Right cardiac atrium (tissue), 5 donors: ENCODE measurements around the gene CTNNA3. TPM values are rescaled to one million over a fixed set of nuclear protein-coding genes. Genes with fewer than 3 reads are reported as not detected.

Experiments
- ATAC-seq, 2 donors: fragments of 200-7000 bp; cut with Tn5 transposase; one replicate each; pipeline versions ENCODE4 v1.8.0 to v1.9.1; 2020; ENCODE audit warnings: moderate library complexity in 2 of 2, mild to moderate bottlenecking in 1 of 2
- DNase-seq, 3 donors: peaks; one replicate each; pipeline ENCODE4 v3.0.0-alpha.2; 2020
- H3K27ac ChIP-seq: one replicate; pipeline ENCODE4 v1.5.1; 2013; ENCODE audit warnings: mild to moderate bottlenecking, low read length, control low read depth, moderate library complexity
- H3K27me3 ChIP-seq: one replicate; pipeline ENCODE4 v1.6.1; 2013; ENCODE audit not compliant: control insufficient read depth, insufficient read depth
- H3K4me1 ChIP-seq: one replicate; pipeline ENCODE4 v1.6.1; 2013; ENCODE audit warnings: low read length; ENCODE audit not compliant: control insufficient read depth, insufficient read depth
- H3K4me3 ChIP-seq: one replicate; pipeline ENCODE4 v1.5.1; 2013; ENCODE audit warnings: low read length, control low read depth
- H3K9me3 ChIP-seq: one replicate; pipeline ENCODE4 v1.6.1; 2013; ENCODE audit warnings: low read length; ENCODE audit not compliant: control insufficient read depth
- WGBS: extraction: QIAGEN DNeasy Blood & Tissue Kit; methylation state at CpG from one replicate; pipeline ENCODE4 v1.1.7; 2013; 5-methylcytosine and 5-hydroxymethylcytosine counted together
- intact Hi-C, 4 donors: fragments of 100-400 bp; cut with DNase I; formaldehyde crosslinking; loops; one replicate each; pipeline versions ENCODE4 v1.11.0 to v1.14.0; 2022 to 2023
- polyA plus RNA-seq: library from polyadenylated mRNA; stranded (reverse); fragments of 200-250 nt; gene quantifications from one replicate; pipeline ENCODE4 v1.2.3, GENCODE V29; 2013
- total RNA-seq, 4 donors: library from RNA; stranded (reverse); fragmentation: NEBNext Ultra II Directional; extraction: Animal tissue kit (Norgen Biotek cat#: 25700); gene quantifications; one replicate each; pipeline ENCODE4 v1.2.1, GENCODE V29; 2021
- donor health status: healthy with polysubstance abuse.
- donor health status: DM: no; HTN: yes; CAD: no.
- donor health status: DM: no; HTN: no; CAD: no.
- donor health status: DM: no; HTN: yes; CAD: no; lungs with severe emphysema.
- donor health status: DM: yes; HTN: yes; CAD: no.

CTNNA3 gene
- total and polyA plus RNA-seq, 5 donors: 4.5 to 81.7 (median 67.7) TPM

DNA sequence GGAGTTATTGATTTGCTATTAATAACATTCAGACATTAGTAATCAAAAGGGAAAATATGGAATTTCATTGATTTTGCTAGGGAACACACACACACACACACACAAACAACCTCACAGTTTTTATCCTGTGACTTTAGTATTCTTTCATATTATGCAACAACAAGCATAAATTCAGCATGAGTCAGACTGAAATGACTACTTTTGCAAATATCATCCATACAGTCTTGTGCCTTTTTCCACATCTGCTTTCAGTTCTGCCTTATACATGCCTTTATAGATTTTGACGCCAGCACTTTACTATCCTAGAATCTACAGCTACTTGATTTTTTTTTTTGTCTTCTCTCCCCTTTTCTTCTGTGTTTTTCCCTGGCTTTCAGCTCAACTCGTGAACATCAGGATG lies 1745.9 kb downstream of the CTNNA3 start:
- Histone ChIP-seq H3K4me1 (no peaks in the 10 kb centered on the region), H3K9me3 (no peaks in the 10 kb centered on the region), H3K4me3 (no peak overlapping the region), H3K27ac (no peak overlapping the region), H3K27me3 (no peaks in the 10 kb centered on the region)
- no peak for DNase-seq
- no peak for ATAC-seq
- intact Hi-C loops: no loop called here
- 50% methylated on average over 2 of the region's 2 CpGs for WGBS

GRCh38 chr10:65949526-65949925 lies 1746.5 kb downstream of the CTNNA3 start:
- no peak for ATAC-seq
- H3K4me1 ChIP-seq: no peaks in the 10 kb centered on the region
- WGBS: 72% methylated on average over 2 of the region's 2 CpGs
- H3K27me3 ChIP-seq: no peaks in the 10 kb centered on the region
- no peaks in the 10 kb centered on the region for H3K9me3 ChIP-seq
- H3K27ac ChIP-seq: no peak overlapping the region
- no peak for DNase-seq
- intact Hi-C loops: no loop called here
- no peak overlapping the region for H3K4me3 ChIP-seq

GRCh38 chr10:65945061-65945460 lies 1750.9 kb downstream of the CTNNA3 start:
- ATAC-seq: no peak
- 72% methylated on average over 3 of the region's 3 CpGs for WGBS

GRCh38 chr10:65943451-65943850 lies 1752.5 kb downstream of the CTNNA3 start:
- intact Hi-C loops: no loop called here
- Histone ChIP-seq H3K4me1 (no peaks in the 10 kb centered on the region), H3K9me3 (no peaks in the 10 kb centered on the region), H3K27me3 (no peaks in the 10 kb centered on the region), H3K4me3 (no peak overlapping the region), H3K27ac (no peak overlapping the region)
- DNase-seq: no peak
- 95% methylated on average over 2 of the region's 2 CpGs for WGBS
- ATAC-seq: no peak

More at GRCh38 chr10:65945061-65945460, 1750.9 kb downstream of the CTNNA3 start:
- Histone ChIP-seq H3K4me1 (no peaks in the 10 kb centered on the region), H3K4me3 (no peak overlapping the region), H3K27me3 (no peaks in the 10 kb centered on the region), H3K9me3 (no peaks in the 10 kb centered on the region), H3K27ac (no peak overlapping the region)
- intact Hi-C loops: no loop called here
- DNase-seq: no peak

- Histone ChIP-seq H3K4me1 (no peaks in the 10 kb centered on the region), H3K27ac (no peak overlapping the region), H3K4me3 (no peak overlapping the region), H3K27me3 (no peaks in the 10 kb centered on the region), H3K9me3 (no peaks in the 10 kb centered on the region)
- 39% methylated on average over 3 of the region's 3 CpGs for WGBS
- DNase-seq (no peak), ATAC-seq (no peak)
- intact Hi-C loops: no loop called here
These were observed 1755.0 kb downstream of the CTNNA3 start for GRCh38 chr10:65940816-65941662.

DNA sequence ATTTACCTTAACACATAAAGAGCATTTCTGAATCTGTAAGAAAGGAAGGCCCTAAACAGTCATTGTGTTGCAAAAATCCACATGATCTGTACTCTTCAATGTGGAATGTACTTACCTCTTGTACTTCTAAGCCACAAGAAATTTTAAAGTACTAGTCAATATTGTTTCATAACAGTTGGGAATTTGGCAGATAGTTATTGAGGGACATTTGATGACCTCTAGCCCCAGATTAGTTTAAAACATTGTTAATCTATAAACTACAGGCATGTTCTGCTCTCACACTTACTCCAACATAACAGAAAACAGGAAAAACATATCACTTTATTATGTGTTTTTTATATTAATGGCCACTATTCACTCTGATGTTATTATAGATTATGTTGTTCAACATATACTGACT lies 1755.9 kb downstream of the CTNNA3 start:
- Histone ChIP-seq H3K27ac (no peak overlapping the region), H3K27me3 (no peaks in the 10 kb centered on the region), H3K9me3 (no peaks in the 10 kb centered on the region), H3K4me3 (no peak overlapping the region), H3K4me1 (no peaks in the 10 kb centered on the region)
- intact Hi-C loops: no loop called here
- no peak for DNase-seq
- ATAC-seq: no peak

DNA sequence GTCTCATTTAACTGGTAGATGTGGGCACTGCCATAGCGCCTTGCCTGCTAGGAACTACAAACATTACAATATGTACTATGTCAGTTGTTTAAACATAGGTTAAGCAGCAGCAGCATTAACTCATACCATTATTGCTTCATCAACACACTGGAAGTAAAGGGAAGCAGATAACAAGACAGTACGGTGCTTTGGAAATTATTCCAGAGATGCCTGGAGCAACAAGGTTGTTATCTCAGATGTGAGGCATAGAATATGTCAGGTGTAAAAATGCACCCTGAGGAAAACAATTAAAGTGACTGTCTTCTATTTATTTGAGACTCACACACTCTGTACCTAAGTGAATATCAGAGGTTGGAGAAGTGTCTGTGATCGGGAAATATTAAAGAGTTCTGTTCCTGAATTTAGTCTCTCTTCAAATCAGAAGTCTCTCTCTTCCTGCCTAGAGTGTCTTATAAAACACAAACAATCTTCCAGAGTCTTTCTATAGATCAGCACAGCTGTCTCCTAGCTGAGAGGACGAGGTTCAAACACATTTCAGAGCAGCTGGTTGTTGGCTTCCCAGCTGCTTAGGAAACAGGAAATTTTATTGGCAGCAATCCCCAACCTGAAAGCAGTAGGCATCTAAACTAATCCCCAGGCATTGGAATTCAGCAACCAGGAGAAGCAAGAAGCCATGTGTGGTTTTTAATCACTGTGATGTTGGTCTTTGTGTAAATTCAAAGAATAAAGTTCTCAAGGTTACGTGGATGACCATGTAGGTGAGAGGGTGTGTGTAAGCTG lies 1764.5 kb downstream of the CTNNA3 start:
- no peaks in the 10 kb centered on the region for H3K4me1 ChIP-seq
- ATAC-seq: no peak

DNA sequence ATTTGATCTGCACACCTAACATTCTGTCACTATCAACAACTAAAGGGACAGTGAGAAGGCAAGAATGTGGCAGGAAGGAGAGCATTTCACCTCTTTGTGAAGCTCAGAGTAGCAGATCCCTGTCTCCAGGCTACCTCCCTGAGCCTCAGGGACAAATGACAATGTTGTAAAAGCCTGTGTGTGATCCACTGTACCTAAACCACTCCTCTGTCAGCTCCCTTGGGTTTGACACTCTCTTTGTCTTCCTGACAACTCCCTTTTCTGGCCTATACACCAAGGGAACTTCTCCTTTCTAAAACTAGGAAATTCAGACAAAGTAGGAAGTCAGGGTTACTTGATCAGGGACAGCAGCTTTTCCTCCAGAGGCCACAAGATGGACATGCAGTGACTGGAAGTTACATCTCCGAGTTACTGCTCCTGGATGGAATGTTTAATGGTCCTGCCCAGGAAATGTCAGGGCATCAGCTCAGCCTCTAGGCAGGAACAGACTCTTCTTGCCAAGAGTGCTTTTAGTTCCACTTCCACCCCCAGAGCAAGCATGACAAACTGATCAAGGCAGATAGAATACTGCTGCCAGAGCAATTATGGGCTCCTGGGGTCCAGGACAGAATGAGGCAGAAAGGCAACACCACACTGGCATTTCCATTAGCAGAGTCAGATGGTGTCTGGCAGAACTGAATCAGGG lies 1784.7 kb downstream of the CTNNA3 start:
- DNase-seq (no peak), ATAC-seq (peak; percentile 40)
- Histone ChIP-seq H3K4me3 (no peak overlapping the region), H3K4me1 (peaks cover 2% of the 10 kb centered on the region), H3K9me3 (no peaks in the 10 kb centered on the region), H3K27ac (no peak overlapping the region), H3K27me3 (no peaks in the 10 kb centered on the region)
- 9% methylated on average over 1 of the region's 1 CpG for WGBS
- intact Hi-C loops: no loop called here

More for the DNA sequence above, 1764.5 kb downstream of the CTNNA3 start:
- Histone ChIP-seq H3K4me3 (no peak overlapping the region), H3K27me3 (no peaks in the 10 kb centered on the region), H3K9me3 (no peaks in the 10 kb centered on the region), H3K27ac (no peak overlapping the region)
- intact Hi-C loops: no loop called here
- no peak for DNase-seq
- 66% methylated on average over 5 of the region's 5 CpGs for WGBS

DNA sequence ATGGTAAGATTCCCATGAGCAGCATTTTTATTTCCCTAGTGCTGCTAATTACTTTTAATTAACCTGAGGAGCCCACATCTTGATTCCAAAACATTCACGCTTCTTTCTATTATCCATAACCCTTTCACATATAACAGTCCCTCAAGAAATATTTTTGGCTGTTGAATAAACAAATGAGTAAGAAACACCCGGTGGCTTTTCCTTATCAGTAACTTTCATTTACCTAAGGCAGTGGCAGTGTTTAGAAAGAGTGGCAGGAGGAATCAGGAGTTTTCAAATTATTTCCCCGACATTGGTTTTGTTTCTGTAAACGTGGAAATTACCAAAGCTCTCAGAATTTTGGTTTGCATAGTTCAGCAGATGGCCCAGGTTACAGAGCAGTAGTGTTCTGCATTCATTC lies 1785.8 kb downstream of the CTNNA3 start:
- WGBS: 81% methylated on average over 4 of the region's 4 CpGs
- DNase-seq: no peak

GRCh38 chr10:65907199-65907712 lies 1788.7 kb downstream of the CTNNA3 start:
- DNase-seq (no peak), ATAC-seq (no peak)
- no peak overlapping the region for H3K4me3 ChIP-seq
- peaks cover 2% of the 10 kb centered on the region for H3K4me1 ChIP-seq
- intact Hi-C loops: no loop called here
- no peaks in the 10 kb centered on the region for H3K27me3 ChIP-seq
- WGBS: 73% methylated on average over 8 of the region's 8 CpGs
- H3K9me3 ChIP-seq: no peaks in the 10 kb centered on the region
- H3K27ac ChIP-seq: no peak overlapping the region

More for the DNA sequence above, 1785.8 kb downstream of the CTNNA3 start:
- Histone ChIP-seq H3K9me3 (no peaks in the 10 kb centered on the region), H3K27me3 (no peaks in the 10 kb centered on the region), H3K4me1 (peaks cover 2% of the 10 kb centered on the region), H3K27ac (no peak overlapping the region), H3K4me3 (no peak overlapping the region)
- ATAC-seq: no peak
- intact Hi-C loops: no loop called here

DNA sequence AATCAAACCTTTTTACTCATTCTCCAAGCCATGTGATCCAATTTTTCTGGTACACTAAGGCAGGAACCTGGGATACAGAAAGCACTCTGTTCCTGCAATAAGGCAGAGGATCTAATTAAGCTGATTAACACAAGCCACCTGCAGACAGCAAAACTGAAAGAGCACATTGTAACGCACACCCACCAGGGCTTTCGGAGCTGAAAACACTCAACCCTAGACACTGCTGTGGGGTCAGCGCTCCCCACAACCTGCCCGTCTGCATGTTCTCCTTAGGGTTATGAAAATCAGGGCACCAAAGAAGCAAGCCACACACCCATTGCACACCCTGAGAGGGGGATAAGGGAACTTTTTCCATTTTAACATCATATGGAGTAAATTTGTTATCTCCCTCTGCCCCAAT lies 1792.4 kb downstream of the CTNNA3 start:
- 95% methylated on average over 4 of the region's 4 CpGs for WGBS
- ATAC-seq (no peak), DNase-seq (no peak)
- no peaks in the 10 kb centered on the region for H3K9me3 ChIP-seq
- H3K4me3 ChIP-seq: no peak overlapping the region
- intact Hi-C loops: no loop called here
- no peaks in the 10 kb centered on the region for H3K27me3 ChIP-seq
- H3K4me1 ChIP-seq: no peaks in the 10 kb centered on the region
- H3K27ac ChIP-seq: no peak overlapping the region
